GM21786 (cell line): Measurements from ENCODE around the gene AFDN.

Experiments used
- ATAC-seq: cut with Tn5 transposase; IDR thresholded peaks from one replicate; pipeline ENCODE4 v1.9.1; 2021; ENCODE audit not compliant: unreplicated experiment

AFDN gene

GRCh38 chr6:167811442-167812087 lies 15.1 kb upstream of the AFDN start:
- no peak for ATAC-seq

GRCh38 chr6:167812088-167812487 lies 14.6 kb upstream of the AFDN start:
- ATAC-seq, result no peak

- no peak for ATAC-seq
Measured at GRCh38 chr6:167815296-167815980, 11.3 kb upstream of the AFDN start.

GRCh38 chr6:167817016-167817415 lies 9.7 kb upstream of the AFDN start:
- no peak for ATAC-seq

GRCh38 chr6:167817729-167818128 lies 9.0 kb upstream of the AFDN start:
- no peak for ATAC-seq

- no peak for ATAC-seq
Measured at GRCh38 chr6:167819576-167819975, 7.1 kb upstream of the AFDN start.

- ATAC-seq, result no peak
Measured at GRCh38 chr6:167820681-167821080, 6.0 kb upstream of the AFDN start.

GRCh38 chr6:167824591-167825331 lies 1.9 kb upstream of the AFDN start:
- no peak for ATAC-seq

GRCh38 chr6:167825332-167826229 lies 1.1 kb upstream of the AFDN start:
- ATAC-seq, result no peak

- peak; percentile 54 for ATAC-seq
Measured at GRCh38 chr6:167826230-167826895, 348 bp upstream of the AFDN start.

GRCh38 chr6:167827583-167828324 lies 1.0 kb downstream of the AFDN start:
- peak; percentile 32 for ATAC-seq

- no peak for ATAC-seq
Measured at GRCh38 chr6:167828325-167828956, 1.7 kb downstream of the AFDN start.

- ATAC-seq, result no peak
Measured at GRCh38 chr6:167829513-167829912, 2.8 kb downstream of the AFDN start.

GRCh38 chr6:167831281-167831828 lies 4.6 kb downstream of the AFDN start:
- ATAC-seq, result peak; percentile 24

GRCh38 chr6:167832497-167833395 lies 6.0 kb downstream of the AFDN start:
- ATAC-seq, result peak; percentile 34

GRCh38 chr6:167833396-167833763 lies 6.7 kb downstream of the AFDN start:
- ATAC-seq, result peak; percentile 22

- ATAC-seq, result no peak
Measured at GRCh38 chr6:167835260-167835659, 8.5 kb downstream of the AFDN start.

- no peak for ATAC-seq
Measured at GRCh38 chr6:167836721-167837120, 10.0 kb downstream of the AFDN start.
